ENCODE results near the gene SLC44A1. TPM values are rescaled to one million over a fixed set of nuclear protein-coding genes. Genes with fewer than 3 reads are reported as not detected.
"Not testable (repeated sequence)": the region's sequence is repeated elsewhere in the genome, so short reads cannot be mapped to it uniquely, and the experiment has no call there.

Gene SLC44A1
- total RNA-seq, 1 donor from 2014 or later, result 55.5 TPM

DNA sequence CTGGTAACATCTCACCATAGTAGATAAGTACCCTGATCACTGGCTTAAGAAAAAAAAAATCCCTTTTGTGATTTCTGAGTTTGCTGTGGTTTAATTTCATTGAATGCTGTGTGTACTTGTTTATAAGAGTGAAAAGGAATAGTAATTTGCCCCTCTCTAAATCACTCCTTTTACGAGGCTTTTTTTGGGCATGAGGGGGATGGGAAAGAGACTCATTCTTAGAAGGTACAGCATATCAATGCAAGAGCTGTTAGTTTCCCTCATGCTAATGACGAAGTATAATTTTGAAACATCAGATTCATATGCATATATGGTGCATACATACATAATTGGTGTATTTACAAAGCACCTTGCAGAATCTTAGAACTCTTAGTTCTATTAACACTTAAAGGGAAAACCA is 2.4 kb upstream of the SLC44A1 start:
- no peak for DNase-seq (ENCODE audit: low read depth)

DNA sequence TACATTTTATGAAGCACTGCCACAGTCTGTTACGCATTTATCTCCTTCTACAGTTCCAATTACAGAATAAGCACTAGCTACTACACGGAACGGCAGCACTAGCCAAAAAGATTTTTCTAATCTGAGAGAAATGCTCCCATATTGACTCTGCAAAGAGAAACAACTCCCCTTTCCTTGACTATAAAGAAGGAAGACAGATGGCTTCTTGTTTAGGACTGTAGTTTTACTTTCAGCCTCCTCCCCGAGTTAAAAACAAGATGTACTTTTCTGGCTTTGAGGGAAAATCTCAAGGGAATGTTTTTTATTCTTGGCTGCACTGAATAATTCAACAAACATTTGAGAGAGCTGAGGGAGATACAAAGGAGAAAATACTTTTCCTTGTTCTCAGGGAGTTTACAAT is 1.9 kb upstream of the SLC44A1 start:
- no peak for DNase-seq (ENCODE audit: low read depth)

DNA sequence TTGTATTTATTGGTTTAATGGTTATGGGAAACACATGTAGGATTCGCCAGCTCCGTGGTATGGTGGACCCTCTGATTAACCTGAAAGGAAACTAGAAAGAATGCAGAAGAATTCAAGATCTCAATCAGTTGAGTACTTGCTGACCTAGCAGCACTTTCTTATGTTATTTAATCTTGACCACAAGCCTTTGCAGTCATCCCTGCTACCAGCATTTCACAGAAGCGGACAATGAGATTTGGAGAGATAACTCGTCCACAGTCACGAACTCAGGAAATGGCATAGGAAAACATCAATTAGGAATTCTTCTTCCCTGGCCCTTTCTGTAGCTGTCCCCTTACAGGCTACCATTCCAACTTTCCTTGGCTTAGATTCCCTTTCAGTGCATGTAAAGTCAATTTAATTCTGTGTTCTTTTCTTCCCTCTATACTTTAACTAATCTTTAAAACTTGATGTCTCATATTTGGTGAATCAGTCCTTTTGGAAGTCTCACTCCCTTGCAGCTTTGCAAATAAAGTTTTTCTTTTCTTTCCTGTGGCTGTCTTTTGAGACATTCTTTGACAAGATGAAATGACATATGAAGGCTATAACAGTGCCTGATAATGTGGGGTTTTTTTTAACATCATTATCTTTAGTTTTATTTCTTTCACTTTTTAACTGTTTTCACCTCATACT is 1.3 kb upstream of the SLC44A1 start:
- DNase-seq (ENCODE audit: low read depth), result no peak

DNA sequence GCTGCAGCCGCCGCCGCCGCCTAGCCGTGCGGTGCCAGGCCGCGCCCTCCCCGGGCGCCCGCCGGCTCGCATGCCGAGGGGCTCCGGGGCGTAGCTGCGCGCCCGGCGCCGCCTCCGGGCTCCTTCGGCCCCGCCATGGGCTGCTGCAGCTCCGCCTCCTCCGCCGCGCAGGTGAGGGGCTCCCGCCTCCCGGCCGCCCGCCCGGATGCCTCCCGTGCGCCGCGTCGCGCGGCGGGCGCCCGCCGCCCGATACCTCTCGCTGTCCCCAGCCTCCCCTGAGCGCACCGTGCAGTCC is 230 bp downstream of the SLC44A1 start:
- DNase-seq (ENCODE audit: low read depth), result no peak

DNA sequence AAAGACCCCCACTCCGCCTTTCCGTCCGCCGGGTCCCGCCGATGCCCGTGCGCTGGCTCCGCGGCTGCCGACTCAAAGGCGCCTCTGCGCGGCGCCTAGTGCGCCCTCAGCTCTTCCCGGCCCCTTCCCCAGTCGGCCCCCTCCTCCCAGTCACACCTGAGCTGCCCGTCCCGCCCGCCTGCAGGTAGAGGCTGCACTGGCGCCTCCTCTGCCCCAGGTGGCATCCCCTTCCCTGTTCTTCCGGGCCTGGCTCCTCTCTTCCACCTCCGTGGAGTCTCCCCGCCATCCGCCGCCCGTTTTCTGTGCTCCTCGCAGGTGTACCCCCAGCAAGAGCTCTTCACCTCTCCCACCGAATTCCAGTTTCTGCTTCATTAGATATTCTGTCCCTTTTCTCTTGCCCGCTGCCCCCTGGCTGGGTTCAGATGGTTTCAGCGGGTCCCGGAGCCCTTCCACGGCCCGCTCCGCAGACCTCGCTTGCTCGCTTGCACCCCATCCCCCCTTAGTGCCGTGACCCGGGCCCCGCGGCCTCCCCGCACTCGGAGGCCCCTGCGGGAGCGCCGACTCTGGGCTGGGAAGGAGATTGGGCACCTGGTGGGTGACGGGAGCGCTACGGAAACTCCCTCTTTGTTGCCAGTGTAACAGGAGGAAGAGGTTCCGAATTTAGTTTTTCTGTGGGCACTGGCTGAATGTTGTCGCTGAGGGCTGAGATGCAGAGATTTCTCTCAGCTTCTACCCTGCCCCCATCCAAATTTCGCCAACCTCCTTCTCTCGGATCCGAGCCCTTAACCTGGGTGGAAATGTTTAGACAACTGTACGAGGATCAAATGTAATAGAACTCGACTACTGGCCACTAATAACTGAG is 809 bp downstream of the SLC44A1 start:
- peak; percentile 79 for DNase-seq (ENCODE audit: low read depth)

GRCh38 chr9:105245891-105246161 is 1.4 kb downstream of the SLC44A1 start:
- no peak for DNase-seq (ENCODE audit: low read depth)

DNA sequence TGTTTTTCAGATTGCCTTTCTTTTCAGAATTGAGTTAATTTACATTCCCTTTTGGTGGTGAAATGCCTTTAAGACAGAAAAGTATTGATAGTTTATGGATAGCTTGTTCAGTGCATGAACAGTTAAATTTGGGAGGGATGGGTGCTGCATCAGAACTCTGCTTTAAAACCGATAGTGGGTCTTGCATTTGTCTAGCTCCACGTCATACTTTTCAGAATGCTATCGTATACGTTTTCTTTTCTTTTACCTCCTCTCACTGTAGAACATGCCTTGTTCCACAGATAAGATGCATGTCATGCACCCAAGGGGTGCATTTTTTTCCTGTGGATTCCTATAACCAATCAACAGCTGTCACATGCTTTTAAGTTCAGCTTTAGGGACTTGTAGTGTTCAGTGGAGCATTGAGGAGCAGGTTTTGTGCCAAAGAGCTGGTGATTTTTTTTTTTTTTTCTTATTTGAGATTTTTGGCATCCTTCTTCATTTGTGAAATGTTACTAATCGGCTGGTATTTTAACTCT is 2.3 kb downstream of the SLC44A1 start:
- DNase-seq (ENCODE audit: low read depth), result no peak

- DNase-seq (ENCODE audit: low read depth), result no peak
These were observed 4.2 kb downstream of the SLC44A1 start for GRCh38 chr9:105248691-105249090.

DNA sequence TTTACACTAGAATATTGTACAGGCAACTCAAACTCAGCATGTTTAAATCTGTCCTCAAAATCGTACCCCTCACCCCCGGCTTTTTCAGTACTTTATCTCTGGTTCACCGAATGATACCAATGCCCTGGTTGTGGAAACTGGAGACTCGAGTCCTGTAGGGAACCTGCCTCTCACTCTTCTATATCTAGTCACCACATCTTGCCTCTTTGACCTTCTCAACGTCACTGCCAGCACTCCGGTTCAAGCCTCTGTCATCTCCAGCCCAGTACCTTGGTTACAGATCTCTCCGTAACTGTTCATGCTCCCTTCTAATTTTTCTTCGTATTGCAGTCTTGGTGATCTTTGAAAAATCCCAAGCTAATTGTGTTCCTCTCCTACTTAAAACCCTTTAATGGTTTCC is 6.7 kb downstream of the SLC44A1 start:
- no peak for DNase-seq (ENCODE audit: low read depth)

GRCh38 chr9:105251733-105252404 is 7.4 kb downstream of the SLC44A1 start:
- DNase-seq (ENCODE audit: low read depth), result no peak

DNA sequence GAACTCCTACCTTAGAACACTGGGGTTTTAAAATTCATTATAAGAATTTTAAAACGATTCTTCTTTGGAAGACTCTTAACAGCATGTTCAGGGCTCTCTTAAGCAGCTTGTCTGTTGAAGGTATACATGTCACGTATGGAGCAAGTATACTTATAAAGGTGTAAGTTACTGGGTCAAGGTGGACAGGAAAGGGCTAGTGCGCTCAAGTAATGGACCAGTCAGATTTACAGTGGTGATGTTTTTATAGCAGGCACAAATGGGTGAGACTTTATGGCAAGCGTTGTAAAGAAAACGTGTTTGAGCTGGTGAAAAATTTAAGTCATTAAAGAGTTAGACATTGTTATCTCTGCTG is 7.9 kb downstream of the SLC44A1 start:
- no peak for DNase-seq (ENCODE audit: low read depth)

- no peak for DNase-seq (ENCODE audit: low read depth)
These were observed 9.8 kb downstream of the SLC44A1 start for GRCh38 chr9:105254226-105254625.

- no peak for DNase-seq (ENCODE audit: low read depth)
These were observed 11.0 kb downstream of the SLC44A1 start for GRCh38 chr9:105255421-105255820.

DNA sequence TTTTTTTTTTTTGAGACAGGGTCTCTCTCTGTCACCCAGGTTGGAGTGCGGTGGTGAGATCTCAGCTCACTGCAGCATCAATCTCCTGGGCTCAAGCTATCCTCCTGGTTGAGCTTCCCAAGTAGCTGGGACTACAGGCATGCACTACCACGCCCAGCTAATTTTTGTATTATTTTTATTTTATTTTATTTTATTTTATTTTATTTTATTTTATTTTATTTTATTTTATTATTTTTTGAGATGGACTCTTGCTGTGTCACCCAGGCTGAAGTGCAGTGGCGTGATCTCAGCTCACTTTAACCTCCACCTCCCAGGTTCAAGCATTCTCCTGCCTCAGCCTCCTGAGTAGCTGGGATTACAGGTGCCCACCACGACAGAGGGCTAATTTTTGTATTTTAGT is 12.1 kb downstream of the SLC44A1 start:
- not testable (repeated sequence) for DNase-seq (ENCODE audit: low read depth)

DNA sequence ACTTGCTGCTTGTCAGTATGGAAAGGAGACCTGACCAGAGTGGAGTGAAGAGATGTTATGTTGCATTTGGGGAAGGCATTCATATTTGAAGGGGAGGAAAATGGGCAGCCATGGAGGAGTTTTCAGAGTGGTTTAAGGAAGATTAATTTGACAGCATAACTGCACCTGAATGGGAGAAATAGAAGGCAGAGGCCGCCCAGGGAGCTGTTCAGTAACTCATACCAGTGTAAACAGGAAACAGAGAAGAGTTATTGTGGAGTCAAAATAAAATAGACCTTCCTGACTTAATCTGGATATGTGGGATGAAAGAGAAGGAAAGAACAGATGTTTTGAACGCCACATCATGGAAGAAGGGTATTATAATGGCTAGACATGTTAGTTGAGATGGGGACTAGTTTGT is 13.4 kb downstream of the SLC44A1 start:
- DNase-seq (ENCODE audit: low read depth), result no peak

GRCh38 chr9:105258225-105258737 is 13.8 kb downstream of the SLC44A1 start:
- DNase-seq (ENCODE audit: low read depth), result no peak

DNA sequence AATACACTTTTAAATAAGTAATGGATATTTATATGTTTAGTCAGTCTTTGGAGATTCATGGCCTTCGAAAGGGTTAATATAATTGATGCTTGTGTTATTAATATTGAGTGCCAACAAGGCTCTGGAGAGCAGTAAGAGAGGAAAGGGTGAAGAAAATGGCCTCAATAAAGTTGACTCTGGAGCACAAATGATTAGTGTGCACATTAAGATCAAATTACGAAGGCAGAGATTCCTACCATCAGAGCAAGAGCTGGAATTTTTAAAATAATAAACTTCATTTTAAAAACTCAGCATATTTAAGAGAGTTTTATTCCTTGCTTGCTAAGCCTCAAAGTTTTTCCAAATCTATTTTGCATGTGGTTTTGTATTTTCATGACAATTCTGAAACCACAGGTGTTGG is 14.8 kb downstream of the SLC44A1 start:
- DNase-seq (ENCODE audit: low read depth), result no peak

DNA sequence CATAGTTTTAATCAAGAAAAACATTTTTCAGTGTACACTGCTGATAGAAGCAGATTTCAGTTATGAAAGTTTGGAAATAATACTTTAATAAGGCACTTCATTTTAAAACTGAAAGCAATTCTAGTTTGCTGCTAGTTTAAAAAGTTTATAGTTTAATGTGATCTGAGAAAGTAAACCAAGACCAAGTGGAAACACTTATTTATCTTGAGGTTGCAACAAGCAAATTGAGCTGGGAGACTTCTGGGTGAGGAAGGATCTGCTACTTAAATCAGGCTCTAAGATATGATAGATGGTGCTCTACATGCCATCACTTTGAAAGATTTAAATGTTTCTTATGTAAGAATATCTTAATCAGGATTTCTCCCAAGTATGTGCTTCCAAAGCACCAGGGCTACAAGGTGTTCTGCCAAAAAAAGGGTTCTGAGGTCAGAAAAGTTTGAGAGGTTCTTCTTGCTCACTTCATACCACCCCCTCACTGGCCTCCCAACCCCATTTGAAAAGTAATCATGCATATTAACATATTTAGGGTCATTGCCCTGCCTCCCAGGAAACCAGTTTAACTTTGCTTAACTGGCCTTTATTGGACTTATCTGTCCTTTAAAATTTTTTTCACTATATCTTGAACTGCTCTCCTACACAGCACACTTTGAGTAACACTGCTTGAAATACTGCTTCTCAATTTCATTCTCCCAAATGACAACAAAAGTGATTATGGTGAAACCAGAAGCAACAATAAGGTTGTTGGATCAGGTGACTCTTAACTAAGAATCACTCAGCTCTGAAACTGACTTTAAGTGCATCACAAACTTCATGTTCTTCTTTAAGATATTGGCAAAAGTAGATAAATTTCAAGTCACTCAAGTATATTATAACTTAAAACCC is 15.5 kb downstream of the SLC44A1 start:
- no peak for DNase-seq (ENCODE audit: low read depth)

GRCh38 chr9:105262497-105262896 is 18.0 kb downstream of the SLC44A1 start:
- no peak for DNase-seq (ENCODE audit: low read depth)

DNA sequence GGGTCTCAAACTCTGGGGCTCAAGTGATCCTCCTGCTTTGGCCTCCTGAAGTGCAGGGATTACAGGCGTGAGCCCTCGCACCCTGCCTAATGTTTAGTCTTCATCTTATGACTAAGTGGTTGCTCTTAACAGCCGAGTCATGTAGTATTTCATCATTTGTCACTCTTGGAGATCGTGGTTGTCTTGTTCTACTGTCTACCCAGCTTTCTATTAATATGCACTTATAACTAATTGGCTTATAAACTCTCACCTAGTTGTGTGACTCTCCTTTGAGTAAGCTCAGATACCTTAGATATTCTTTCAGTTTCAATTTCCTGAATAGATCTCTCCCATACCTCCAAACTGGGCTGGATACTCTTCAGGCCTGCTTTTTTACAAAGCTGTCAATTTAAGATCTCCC is 19.9 kb downstream of the SLC44A1 start:
- DNase-seq (ENCODE audit: low read depth), result no peak

DNA sequence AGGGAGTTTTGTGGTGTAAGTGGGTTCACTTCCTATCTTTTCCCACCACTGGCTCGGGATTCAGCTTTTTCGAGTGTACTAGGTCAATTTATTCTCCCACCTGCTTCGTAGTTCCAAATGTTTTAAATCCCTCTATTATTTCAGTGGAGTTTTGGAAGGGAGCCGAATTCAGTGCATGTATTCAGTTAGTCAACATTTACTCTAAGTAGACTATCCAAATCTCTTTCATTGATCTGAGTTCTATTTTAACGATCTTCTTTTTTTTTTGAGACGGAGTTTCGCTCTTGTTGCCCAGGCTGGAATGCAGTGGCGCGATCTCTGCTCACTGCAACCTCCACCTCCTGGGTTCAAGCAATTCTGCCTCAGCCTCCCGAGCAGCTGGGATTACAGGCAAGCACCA is 23.8 kb downstream of the SLC44A1 start:
- not testable (repeated sequence) for DNase-seq (ENCODE audit: low read depth)
